ENCODE measurements around the gene FYTTD1. TPM values are rescaled to one million over a fixed set of nuclear protein-coding genes. Genes with fewer than 3 reads are reported as not detected.
"Not testable (repeated sequence)": the region's sequence is repeated elsewhere in the genome, so short reads cannot be mapped to it uniquely, and the experiment has no call there.

The FYTTD1 gene
- total and polyA plus RNA-seq, 2 donors (not counting 1 experiment from before 2014, with no cell fraction given) = 44.3 to 63.4 TPM

GRCh38 chr3:197728487-197728886 lies 21.2 kb upstream of the FYTTD1 start:
- no peak for TF ChIP-seq EZH2 (IDR thresholded peaks at IDR 0.05; ENCODE audit: low read length, missing control alignments)
- TF ChIP-seq, protein P1, sequence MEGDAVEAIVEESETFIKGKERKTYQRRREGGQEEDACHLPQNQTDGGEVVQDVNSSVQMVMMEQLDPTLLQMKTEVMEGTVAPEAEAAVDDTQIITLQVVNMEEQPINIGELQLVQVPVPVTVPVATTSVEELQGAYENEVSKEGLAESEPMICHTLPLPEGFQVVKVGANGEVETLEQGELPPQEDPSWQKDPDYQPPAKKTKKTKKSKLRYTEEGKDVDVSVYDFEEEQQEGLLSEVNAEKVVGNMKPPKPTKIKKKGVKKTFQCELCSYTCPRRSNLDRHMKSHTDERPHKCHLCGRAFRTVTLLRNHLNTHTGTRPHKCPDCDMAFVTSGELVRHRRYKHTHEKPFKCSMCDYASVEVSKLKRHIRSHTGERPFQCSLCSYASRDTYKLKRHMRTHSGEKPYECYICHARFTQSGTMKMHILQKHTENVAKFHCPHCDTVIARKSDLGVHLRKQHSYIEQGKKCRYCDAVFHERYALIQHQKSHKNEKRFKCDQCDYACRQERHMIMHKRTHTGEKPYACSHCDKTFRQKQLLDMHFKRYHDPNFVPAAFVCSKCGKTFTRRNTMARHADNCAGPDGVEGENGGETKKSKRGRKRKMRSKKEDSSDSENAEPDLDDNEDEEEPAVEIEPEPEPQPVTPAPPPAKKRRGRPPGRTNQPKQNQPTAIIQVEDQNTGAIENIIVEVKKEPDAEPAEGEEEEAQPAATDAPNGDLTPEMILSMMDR (conservative IDR thresholded peaks at IDR 0.05 in 1 of 2, IDR thresholded peaks at IDR 0.05 in 1 of 2; ENCODE audit: low read depth in 1 of 2, low read length in 2 of 2) = no peak
- Histone ChIP-seq H3K9ac (ENCODE audit: insufficient read depth, low read length) (no peak overlapping the region), H3K9me3 (ENCODE audit: control insufficient read depth, insufficient read depth, low read depth, low read length) (no peaks in the 10 kb centered on the region), H3K27me3 (ENCODE audit: control insufficient read depth, insufficient read depth, low read length) (no peaks in the 10 kb centered on the region), H3K4me1 (ENCODE audit: control insufficient read depth, extremely low read depth, insufficient read depth, low read length) (no peaks in the 10 kb centered on the region), H3K4me2 (ENCODE audit: extremely low read depth, insufficient read depth, low read length) (no peak overlapping the region), H3K4me3 (replicated peaks in 1 of 4; ENCODE audit: control extremely low read depth in 1 of 4, insufficient read depth in 1 of 4, low read depth in 3 of 4, low read length in 4 of 4) (no peak overlapping the region), H3K36me3 (ENCODE audit: control insufficient read depth, insufficient read depth, low read length) (no peaks in the 10 kb centered on the region), H3K27ac (ENCODE audit: insufficient read depth, low read length) (no peak overlapping the region), H4K20me1 (ENCODE audit: control insufficient read depth, extremely low read depth, insufficient read depth, low read length) (no peaks in the 10 kb centered on the region), H2AFZ (ENCODE audit: low read length) (no peak overlapping the region), H3K79me2 (ENCODE audit: control insufficient read depth, insufficient read depth, low read length) (peaks cover 22% of the 10 kb centered on the region)
- no peak for DNase-seq (ENCODE audit: low read depth in 2 of 2)

GRCh38 chr3:197730200-197730599 lies 19.5 kb upstream of the FYTTD1 start:
- H3K9ac ChIP-seq (ENCODE audit: insufficient read depth, low read length) = no peak overlapping the region
- peak; percentile 84 to 91 for DNase-seq (ENCODE audit: low read depth in 2 of 2)
- peaks cover 34% of the 10 kb centered on the region for H3K79me2 ChIP-seq (ENCODE audit: control insufficient read depth, insufficient read depth, low read length)
- H3K36me3 ChIP-seq (ENCODE audit: control insufficient read depth, insufficient read depth, low read length) = no peaks in the 10 kb centered on the region
- H3K4me3 ChIP-seq (replicated peaks in 1 of 4; ENCODE audit: control extremely low read depth in 1 of 4, insufficient read depth in 1 of 4, low read depth in 3 of 4, low read length in 4 of 4) = no peak overlapping the region
- H2AFZ ChIP-seq (ENCODE audit: low read length) = no peak overlapping the region
- H3K4me2 ChIP-seq (ENCODE audit: extremely low read depth, insufficient read depth, low read length) = no peak overlapping the region
- no peaks in the 10 kb centered on the region for H3K27me3 ChIP-seq (ENCODE audit: control insufficient read depth, insufficient read depth, low read length)
- no peak for TF ChIP-seq EZH2 (IDR thresholded peaks at IDR 0.05; ENCODE audit: low read length, missing control alignments)
- TF ChIP-seq, protein P1 (conservative IDR thresholded peaks at IDR 0.05 in 1 of 2, IDR thresholded peaks at IDR 0.05 in 1 of 2; ENCODE audit: low read depth in 1 of 2, low read length in 2 of 2) = no peak
- peak overlapping the region; percentile 22 for H3K27ac ChIP-seq (ENCODE audit: insufficient read depth, low read length)
- H3K9me3 ChIP-seq (ENCODE audit: control insufficient read depth, insufficient read depth, low read depth, low read length) = no peaks in the 10 kb centered on the region
- no peaks in the 10 kb centered on the region for H3K4me1 ChIP-seq (ENCODE audit: control insufficient read depth, extremely low read depth, insufficient read depth, low read length)
- H4K20me1 ChIP-seq (ENCODE audit: control insufficient read depth, extremely low read depth, insufficient read depth, low read length) = no peaks in the 10 kb centered on the region

DNA sequence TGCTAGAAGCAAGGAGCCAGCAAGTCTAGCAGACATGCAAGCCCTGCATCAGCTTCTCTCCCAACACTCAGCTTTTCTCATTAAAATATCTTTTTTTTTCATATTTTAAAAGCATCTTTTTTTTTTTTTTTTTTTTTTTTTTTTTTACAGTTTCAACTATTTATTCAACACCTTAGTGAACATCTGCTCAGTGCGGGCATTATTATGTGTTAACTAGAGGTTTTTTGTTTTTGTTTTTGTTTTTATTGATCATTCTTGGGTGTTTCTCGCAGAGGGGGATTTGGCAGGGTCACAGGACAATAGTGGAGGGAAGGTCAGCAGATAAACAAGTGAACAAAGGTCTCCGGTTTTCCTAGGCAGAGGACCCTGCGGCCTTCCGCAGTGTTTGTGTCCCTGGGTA lies 18.9 kb upstream of the FYTTD1 start:
- H3K27ac ChIP-seq (ENCODE audit: insufficient read depth, low read length); H3K9me3 ChIP-seq (ENCODE audit: control insufficient read depth, insufficient read depth, low read depth, low read length); DNase-seq (ENCODE audit: low read depth in 2 of 2); H3K4me3 ChIP-seq (replicated peaks in 1 of 4; ENCODE audit: control extremely low read depth in 1 of 4, insufficient read depth in 1 of 4, low read depth in 3 of 4, low read length in 4 of 4); H3K4me2 ChIP-seq (ENCODE audit: extremely low read depth, insufficient read depth, low read length); H3K4me1 ChIP-seq (ENCODE audit: control insufficient read depth, extremely low read depth, insufficient read depth, low read length); H4K20me1 ChIP-seq (ENCODE audit: control insufficient read depth, extremely low read depth, insufficient read depth, low read length); H2AFZ ChIP-seq (ENCODE audit: low read length); H3K9ac ChIP-seq (ENCODE audit: insufficient read depth, low read length); H3K27me3 ChIP-seq (ENCODE audit: control insufficient read depth, insufficient read depth, low read length); H3K36me3 ChIP-seq (ENCODE audit: control insufficient read depth, insufficient read depth, low read length): not testable (repeated sequence)
- peaks cover 36% of the 10 kb centered on the region for H3K79me2 ChIP-seq (ENCODE audit: control insufficient read depth, insufficient read depth, low read length)

DNA sequence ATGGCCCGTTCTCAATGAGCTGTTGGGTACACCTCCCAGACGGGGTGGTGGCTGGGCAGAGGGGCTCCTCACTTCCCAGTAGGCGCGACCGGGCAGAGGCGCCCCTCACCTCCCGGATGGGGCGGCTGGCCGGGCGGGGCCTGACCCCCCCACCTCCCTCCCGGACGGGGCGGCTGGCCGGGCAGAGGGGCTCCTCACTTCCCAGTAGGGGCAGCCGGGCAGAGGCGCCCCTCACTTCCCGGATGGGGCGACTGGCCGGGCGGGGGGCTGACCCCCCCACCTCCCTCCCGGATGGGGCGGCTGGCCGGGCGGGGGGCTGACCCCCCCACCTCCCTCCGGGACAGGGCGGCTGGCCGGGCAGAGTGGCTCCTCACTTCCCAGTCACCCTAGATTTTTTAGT lies 18.2 kb upstream of the FYTTD1 start:
- H3K4me1 ChIP-seq (ENCODE audit: control insufficient read depth, extremely low read depth, insufficient read depth, low read length); H3K36me3 ChIP-seq (ENCODE audit: control insufficient read depth, insufficient read depth, low read length); H3K9ac ChIP-seq (ENCODE audit: insufficient read depth, low read length); H3K27ac ChIP-seq (ENCODE audit: insufficient read depth, low read length); H3K4me3 ChIP-seq (replicated peaks in 1 of 4; ENCODE audit: control extremely low read depth in 1 of 4, insufficient read depth in 1 of 4, low read depth in 3 of 4, low read length in 4 of 4); H2AFZ ChIP-seq (ENCODE audit: low read length); H3K4me2 ChIP-seq (ENCODE audit: extremely low read depth, insufficient read depth, low read length); H3K9me3 ChIP-seq (ENCODE audit: control insufficient read depth, insufficient read depth, low read depth, low read length); H4K20me1 ChIP-seq (ENCODE audit: control insufficient read depth, extremely low read depth, insufficient read depth, low read length); DNase-seq (ENCODE audit: low read depth in 2 of 2); H3K27me3 ChIP-seq (ENCODE audit: control insufficient read depth, insufficient read depth, low read length): not testable (repeated sequence)
- peaks cover 40% of the 10 kb centered on the region for H3K79me2 ChIP-seq (ENCODE audit: control insufficient read depth, insufficient read depth, low read length)
